Astrocyte of the spinal cord (primary cell): ENCODE measurements around the gene LEUTX.

Source experiments
- DNase-seq: peaks from one replicate; pipeline ENCODE4 v3.0.0; 2011; ENCODE audit warnings: low read depth, low spot score
- H3K4me3 ChIP-seq: 2 replicates; pipeline ENCODE4 v1.5.1; 2011; ENCODE audit warnings: low read depth, mild to moderate bottlenecking, low read length, moderate library complexity
- in situ Hi-C: cut with HindIII; loops from 2 replicates; pipeline ENCODE4 v1.10.0; 2017; ENCODE audit warnings: low sequenced_read_pairs
- TF ChIP-seq, protein P1 (sequence below): IDR thresholded peaks from 2 replicates; pipeline ENCODE4 v1.5.1; 2012; ENCODE audit warnings: low read depth, mild to moderate bottlenecking, low read length, inconsistent platforms

LEUTX gene

GRCh38 chr19:39834287-39834841 lies 55.7 kb downstream of the LEUTX start:
- in situ Hi-C loops, result no loop called here
- no peak for DNase-seq
- H3K4me3 ChIP-seq, result peak overlapping the region; percentile 94
- TF ChIP-seq, protein P1, sequence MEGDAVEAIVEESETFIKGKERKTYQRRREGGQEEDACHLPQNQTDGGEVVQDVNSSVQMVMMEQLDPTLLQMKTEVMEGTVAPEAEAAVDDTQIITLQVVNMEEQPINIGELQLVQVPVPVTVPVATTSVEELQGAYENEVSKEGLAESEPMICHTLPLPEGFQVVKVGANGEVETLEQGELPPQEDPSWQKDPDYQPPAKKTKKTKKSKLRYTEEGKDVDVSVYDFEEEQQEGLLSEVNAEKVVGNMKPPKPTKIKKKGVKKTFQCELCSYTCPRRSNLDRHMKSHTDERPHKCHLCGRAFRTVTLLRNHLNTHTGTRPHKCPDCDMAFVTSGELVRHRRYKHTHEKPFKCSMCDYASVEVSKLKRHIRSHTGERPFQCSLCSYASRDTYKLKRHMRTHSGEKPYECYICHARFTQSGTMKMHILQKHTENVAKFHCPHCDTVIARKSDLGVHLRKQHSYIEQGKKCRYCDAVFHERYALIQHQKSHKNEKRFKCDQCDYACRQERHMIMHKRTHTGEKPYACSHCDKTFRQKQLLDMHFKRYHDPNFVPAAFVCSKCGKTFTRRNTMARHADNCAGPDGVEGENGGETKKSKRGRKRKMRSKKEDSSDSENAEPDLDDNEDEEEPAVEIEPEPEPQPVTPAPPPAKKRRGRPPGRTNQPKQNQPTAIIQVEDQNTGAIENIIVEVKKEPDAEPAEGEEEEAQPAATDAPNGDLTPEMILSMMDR, result no peak
